Measurements from ENCODE around the gene FOXI1.

- TF ChIP-seq EZH2 (IDR thresholded peaks at IDR 0.05) (no peak), POLR2AphosphoS5 (IDR thresholded peaks at IDR 0.05; ENCODE audit: borderline replicate concordance, low read depth, low read length) (no peak)
Measured at GRCh38 chr5:170138273-170138672, 32.6 kb downstream of the FOXI1 start.

Data from SK-N-MC (cell line).